ENCODE measurements around the gene CFAP251.
"Not testable (repeated sequence)": the region's sequence is repeated elsewhere in the genome, so short reads cannot be mapped to it uniquely, and the experiment has no call there.

The CFAP251 gene

DNA sequence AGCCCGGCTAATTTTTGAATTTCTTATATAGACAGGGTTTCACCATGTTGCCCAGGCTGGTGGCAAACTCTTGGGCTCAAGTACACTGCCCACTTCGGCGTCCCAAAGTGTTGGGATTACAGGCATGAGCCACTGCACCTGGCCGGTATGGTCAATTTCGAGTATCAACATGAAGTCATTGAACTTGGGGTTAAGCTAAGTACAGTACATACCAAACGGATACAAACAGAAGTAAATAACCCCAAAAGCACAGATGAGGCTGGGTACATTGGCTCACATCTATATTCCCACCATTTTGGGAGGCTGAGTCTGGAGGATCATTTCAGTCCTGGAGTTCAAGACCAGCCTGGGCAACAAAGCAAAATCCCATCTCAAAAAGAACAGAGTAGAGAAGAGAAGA lies 42.8 kb upstream of the CFAP251 start:
- no peak overlapping the region for H3K4me3 ChIP-seq (ENCODE audit: low read depth, low read length)
- TF ChIP-seq, protein P1, sequence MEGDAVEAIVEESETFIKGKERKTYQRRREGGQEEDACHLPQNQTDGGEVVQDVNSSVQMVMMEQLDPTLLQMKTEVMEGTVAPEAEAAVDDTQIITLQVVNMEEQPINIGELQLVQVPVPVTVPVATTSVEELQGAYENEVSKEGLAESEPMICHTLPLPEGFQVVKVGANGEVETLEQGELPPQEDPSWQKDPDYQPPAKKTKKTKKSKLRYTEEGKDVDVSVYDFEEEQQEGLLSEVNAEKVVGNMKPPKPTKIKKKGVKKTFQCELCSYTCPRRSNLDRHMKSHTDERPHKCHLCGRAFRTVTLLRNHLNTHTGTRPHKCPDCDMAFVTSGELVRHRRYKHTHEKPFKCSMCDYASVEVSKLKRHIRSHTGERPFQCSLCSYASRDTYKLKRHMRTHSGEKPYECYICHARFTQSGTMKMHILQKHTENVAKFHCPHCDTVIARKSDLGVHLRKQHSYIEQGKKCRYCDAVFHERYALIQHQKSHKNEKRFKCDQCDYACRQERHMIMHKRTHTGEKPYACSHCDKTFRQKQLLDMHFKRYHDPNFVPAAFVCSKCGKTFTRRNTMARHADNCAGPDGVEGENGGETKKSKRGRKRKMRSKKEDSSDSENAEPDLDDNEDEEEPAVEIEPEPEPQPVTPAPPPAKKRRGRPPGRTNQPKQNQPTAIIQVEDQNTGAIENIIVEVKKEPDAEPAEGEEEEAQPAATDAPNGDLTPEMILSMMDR (IDR thresholded peaks at IDR 0.05; ENCODE audit: borderline replicate concordance, insufficient read depth, low read depth, low read length): no peak

DNA sequence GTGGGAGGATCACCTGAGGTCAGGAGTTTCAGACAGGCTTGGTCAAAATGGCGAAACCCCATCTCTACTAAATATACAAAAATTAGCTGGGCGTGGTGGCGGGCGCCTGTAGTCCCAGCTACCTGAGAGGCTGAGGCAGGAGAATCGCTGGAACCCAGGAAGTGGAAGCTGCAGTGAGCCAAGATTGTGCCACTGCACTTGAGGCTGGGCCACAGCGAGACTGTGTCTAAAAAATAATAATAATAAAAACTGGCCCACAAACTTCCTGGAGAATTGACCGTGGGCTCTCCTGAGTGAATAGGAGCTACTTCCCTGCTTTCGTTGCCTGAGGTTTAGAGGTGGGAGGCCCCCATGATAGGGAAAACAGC lies 42.3 kb upstream of the CFAP251 start:
- H3K4me3 ChIP-seq (ENCODE audit: low read depth, low read length): not testable (repeated sequence)

DNA sequence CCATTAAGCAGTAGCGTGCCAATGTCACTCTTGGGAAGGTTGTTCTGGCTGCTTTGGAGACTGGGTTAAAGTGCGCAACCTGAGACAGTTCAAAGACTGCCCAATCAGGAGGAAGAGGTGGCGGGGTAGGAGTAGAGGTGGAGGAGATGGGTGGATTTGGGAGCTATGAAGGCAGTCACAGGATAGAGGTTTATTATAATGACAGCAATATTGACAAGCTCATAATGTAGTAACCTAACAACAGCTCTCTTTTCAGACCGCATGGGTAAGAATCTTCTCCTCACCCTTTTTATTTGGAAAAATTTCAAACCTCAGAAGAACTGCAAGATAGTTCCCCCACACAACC lies 35.1 kb upstream of the CFAP251 start:
- TF ChIP-seq, protein P1 (IDR thresholded peaks at IDR 0.05; ENCODE audit: borderline replicate concordance, insufficient read depth, low read depth, low read length): no peak
- H3K4me3 ChIP-seq (ENCODE audit: low read depth, low read length): no peak overlapping the region

DNA sequence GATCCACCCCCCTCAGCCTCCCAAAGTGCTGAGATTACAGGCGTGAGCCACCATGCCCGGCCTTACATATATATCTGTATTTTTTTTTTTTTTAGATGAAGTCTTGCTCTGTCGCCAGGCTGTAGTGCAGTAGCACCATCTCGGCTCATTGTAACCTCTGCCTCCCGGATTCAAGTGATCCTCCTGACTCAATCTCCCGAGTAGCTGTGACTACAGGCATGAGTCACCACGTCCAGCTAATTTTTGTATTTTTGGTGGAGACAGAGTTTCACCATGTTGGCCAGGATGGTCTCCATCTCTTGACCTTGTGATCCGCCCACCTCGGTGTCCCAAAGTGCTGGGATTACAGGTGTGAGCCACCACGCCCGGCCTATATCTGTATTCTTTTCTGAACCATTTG lies 33.3 kb upstream of the CFAP251 start:
- not testable (repeated sequence) for H3K4me3 ChIP-seq (ENCODE audit: low read depth, low read length)

DNA sequence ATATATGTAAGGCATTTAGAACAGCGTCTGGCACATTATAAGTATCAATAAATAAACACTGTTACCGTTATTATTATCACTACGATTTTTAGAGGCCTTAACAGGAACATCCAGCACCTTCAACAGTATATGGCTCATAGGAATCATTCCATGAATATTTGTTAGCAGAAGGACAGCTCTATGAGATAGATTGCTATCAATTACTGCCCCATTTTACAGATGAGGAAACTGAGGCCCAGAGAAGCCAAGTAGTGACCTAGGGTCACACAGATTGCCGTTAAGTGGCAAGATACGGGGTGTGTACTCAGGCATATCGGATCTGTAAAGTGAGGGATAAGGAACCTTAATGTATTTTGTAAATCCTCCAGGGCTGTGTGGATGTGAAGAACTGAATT lies 30.3 kb upstream of the CFAP251 start:
- H3K4me3 ChIP-seq (ENCODE audit: low read depth, low read length): peak overlapping the region; percentile 69
- TF ChIP-seq, protein P1 (IDR thresholded peaks at IDR 0.05; ENCODE audit: borderline replicate concordance, insufficient read depth, low read depth, low read length): no peak

DNA sequence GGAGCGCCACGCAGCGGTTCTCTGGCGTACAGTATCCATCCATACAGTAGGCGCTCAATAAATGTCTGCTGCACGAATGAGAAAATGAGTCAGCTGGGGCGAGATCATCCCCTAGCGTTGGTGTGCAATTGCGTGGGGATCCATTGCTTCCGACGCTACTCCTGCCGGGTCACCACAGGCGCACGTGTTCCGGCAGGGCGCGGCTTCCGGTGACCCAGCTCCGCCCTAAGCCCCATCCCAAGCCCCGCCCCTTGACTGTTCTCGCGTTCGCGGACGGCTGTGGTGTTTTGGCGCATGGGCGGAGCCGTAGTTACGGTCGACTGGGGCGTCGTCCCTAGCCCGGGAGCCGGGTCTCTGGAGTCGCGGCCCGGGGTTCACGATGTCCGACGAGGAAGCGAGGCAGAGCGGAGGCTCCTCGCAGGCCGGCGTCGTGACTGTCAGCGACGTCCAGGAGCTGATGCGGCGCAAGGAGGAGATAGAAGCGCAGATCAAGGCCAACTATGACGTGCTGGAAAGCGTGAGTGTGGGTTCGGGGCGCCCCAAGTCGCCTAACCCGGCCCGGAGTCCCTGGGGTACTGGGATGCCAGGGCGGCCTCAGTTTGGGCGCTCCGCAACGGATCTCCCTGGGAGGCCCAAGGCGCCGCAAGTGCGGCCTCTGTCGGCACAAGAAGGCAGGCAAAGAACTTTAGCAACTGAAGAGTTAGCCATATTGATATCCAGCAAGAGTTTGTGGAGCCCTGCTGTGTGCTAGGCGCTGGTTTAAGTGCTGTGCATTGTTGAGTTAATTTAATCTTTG lies 29.7 kb upstream of the CFAP251 start, which contains the start of gene PSMD9:
PSMD9 (plus strand) TSS at position 313 of the 796 bp plus-strand sequence; CDS start at position 380, 67 bp downstream.
- TF ChIP-seq, protein P1 (IDR thresholded peaks at IDR 0.05; ENCODE audit: borderline replicate concordance, insufficient read depth, low read depth, low read length): peak; percentile 79
- peak within 1 kb of the TSS; percentile 69 for H3K4me3 ChIP-seq (ENCODE audit: low read depth, low read length)

DNA sequence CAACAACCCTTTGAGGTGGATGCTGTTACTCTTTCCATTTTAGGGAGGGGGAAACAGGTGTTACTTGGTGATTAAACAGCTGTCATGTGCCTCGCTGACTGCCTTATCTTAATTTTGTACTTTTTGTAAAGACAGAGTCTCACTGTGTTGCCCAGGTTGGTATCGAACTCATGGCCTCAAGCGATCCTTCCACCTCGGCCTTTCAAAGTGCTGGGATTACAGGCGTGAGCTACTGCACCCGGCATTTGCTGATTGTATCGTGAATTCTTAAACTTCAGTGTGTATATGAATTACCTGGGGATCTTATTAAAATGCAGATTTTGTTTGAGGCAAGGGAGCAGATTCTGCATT lies 29.1 kb upstream of the CFAP251 start:
- TF ChIP-seq, protein P1 (IDR thresholded peaks at IDR 0.05; ENCODE audit: borderline replicate concordance, insufficient read depth, low read depth, low read length): no peak
- peak overlapping the region; percentile 69 for H3K4me3 ChIP-seq (ENCODE audit: low read depth, low read length)

DNA sequence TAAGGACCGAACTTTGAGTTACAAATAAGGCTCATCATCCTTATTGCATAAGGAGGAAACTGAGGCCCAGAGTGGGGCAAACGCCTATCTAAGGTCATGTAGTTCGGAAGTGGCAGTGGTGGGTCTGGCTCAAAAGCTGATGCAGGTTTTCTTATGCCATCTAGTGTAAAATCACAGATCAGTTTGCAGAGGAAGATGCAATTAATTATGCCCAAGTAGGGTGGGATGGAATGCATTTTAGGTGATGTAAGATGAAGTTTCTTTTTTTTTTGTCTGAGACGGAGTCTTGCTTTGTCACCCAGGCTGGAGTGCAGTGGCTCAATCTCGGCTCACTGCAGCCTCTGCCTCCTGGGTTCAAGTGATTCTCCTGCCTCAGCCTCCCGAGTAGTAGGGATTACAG lies 28.7 kb upstream of the CFAP251 start:
- peak overlapping the region; percentile 69 for H3K4me3 ChIP-seq (ENCODE audit: low read depth, low read length)

Measured in GM12875 (cell line).